Measurements from ENCODE around the gene NTNG2. TPM values are rescaled to one million over a fixed set of nuclear protein-coding genes. Genes with fewer than 3 reads are reported as not detected.

NTNG2 gene
- total RNA-seq, 2 experiments from 2014 or later: 1.2 to 1.6 TPM

DNA sequence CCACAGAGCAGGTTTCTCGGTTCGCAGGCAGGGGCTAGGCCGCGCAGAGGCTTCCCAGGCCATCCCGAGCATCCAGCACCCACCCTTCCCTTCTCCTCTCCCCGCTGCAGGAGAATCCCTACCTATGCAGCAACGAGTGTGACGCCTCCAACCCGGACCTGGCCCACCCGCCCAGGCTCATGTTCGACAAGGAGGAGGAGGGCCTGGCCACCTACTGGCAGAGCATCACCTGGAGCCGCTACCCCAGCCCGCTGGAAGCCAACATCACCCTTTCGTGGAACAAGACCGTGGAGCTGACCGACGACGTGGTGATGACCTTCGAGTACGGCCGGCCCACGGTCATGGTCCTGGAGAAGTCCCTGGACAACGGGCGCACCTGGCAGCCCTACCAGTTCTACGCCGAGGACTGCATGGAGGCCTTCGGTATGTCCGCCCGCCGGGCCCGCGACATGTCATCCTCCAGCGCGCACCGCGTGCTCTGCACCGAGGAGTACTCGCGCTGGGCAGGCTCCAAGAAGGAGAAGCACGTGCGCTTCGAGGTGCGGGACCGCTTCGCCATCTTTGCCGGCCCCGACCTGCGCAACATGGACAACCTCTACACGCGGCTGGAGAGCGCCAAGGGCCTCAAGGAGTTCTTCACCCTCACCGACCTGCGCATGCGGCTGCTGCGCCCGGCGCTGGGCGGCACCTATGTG, 36.1 kb downstream of the NTNG2 start:
- Mint-ChIP-seq H3K4me3 (no peak overlapping the region), H3K4me1 (no peaks in the 10 kb centered on the region), H3K9me3 (no peaks in the 10 kb centered on the region), H3K27me3 (peaks cover 7% of the 10 kb centered on the region), H3K36me3 (no peaks in the 10 kb centered on the region), H3K27ac (no peak overlapping the region)
- no peak for DNase-seq

DNA sequence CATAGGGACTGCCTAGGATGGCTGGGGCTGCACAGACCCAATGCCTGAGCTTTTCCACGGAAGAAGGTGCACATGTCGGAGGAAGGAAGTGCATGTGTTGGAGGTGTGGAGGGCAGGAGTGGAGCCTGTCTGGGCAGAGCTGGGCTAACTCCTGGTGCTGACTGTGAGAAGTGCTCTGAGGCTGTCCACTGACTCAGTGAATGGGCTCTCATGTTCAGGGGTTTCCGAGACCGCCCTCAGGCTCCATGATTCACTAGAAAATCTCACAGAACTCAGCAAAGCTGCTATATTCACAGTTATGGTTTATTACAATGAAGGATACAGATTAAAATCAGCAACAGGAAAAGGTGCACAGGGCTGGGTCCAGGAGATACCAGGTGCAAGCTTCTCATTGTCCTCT, 37.2 kb downstream of the NTNG2 start:
- DNase-seq: no peak
- Mint-ChIP-seq H3K27me3 (peaks cover 7% of the 10 kb centered on the region), H3K4me3 (no peak overlapping the region), H3K27ac (no peak overlapping the region), H3K4me1 (no peaks in the 10 kb centered on the region), H3K36me3 (no peaks in the 10 kb centered on the region), H3K9me3 (no peaks in the 10 kb centered on the region)

DNA sequence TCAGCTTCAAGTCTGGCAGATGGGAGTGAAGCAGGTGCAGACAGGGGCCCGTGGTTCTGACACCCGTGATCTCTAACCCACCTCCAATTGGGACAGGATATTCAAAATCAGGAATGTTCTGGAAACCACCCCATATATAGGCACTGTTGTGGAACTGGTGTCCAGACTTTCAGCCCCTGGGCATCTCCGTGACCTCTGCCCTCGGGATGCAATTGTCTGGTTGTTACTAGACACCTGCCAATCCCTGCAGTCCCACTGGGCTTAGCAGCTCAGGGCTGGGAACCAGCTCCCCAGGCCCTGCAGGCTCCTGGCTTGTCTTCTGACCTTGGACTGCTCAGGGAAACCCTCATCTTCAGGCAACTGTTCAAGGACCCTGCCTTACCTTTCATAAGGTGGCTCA, 38.8 kb downstream of the NTNG2 start:
- peaks cover 2% of the 10 kb centered on the region for H3K9me3 Mint-ChIP-seq
- peaks cover 7% of the 10 kb centered on the region for H3K27me3 Mint-ChIP-seq
- H3K36me3 Mint-ChIP-seq: no peaks in the 10 kb centered on the region
- no peak overlapping the region for H3K4me3 Mint-ChIP-seq
- no peaks in the 10 kb centered on the region for H3K4me1 Mint-ChIP-seq
- H3K27ac Mint-ChIP-seq: no peak overlapping the region
- DNase-seq: no peak

DNA sequence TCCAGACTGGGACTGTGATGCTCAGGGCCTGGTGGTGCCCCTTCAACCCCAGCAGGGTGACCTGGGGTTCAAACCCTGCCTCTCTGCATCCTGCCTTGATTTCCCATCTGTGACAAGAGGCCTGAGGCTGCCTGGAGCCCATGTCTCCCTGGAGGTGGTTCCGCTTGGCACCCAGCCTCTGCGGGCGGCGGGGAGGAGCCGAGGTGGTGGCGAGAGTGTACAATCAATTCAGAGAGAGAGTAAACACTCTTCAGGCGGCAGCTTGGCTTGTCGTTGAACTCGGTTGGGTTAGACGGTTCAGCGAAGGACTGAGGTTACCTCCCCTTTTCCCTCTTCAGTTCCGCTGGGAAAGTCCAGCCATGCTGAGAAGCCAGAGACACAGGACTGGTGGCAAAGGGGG, 39.3 kb downstream of the NTNG2 start:
- no peak overlapping the region for H3K4me3 Mint-ChIP-seq
- H3K9me3 Mint-ChIP-seq: peaks cover 2% of the 10 kb centered on the region
- H3K36me3 Mint-ChIP-seq: no peaks in the 10 kb centered on the region
- no peaks in the 10 kb centered on the region for H3K4me1 Mint-ChIP-seq
- H3K27me3 Mint-ChIP-seq: peaks cover 7% of the 10 kb centered on the region
- H3K27ac Mint-ChIP-seq: no peak overlapping the region
- DNase-seq: no peak

DNA sequence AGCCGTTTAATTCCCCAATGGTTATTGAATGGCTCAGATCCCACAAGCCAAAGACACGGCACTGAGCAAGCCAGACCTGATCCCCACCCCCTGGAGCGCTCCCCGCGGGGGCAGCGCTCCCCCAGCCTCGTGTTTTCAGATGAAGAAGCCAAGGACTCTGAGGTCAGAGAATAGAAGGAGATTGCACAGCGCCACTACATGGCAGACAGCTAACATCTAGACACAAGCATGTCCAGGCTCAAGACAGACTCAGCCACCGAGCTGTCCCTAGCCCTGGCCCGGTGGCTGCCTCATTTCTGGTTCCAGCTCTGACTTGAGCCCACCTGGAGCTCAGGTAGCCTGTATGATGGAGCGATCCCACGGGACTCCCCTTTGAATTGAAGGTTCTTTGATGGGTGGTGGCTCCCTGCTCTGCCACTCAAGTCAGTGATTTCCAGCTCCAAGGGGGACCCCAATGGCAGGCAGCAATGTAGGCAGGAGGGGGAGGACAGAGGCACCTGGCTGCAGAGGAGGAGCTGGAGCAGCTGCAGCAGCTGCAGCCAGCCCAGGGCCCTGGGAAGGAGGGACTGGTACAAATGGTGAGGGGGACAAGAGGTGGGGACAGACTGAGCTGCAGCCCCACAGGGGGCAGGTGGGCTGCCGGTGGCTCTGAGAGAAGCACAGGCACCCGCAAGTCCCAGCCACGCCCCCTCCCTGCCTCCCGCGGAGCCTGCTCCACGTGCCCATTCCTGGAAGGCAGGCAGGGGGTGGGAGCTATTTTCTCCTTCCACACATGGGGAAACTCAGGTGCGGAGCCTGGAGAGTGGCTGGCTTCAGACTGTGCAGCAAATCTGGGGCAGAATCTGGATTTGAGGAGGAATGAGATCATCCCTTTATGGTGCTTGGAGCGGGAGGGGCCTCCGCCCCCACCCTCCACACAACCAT, 40.2 kb downstream of the NTNG2 start:
- Mint-ChIP-seq H3K9me3 (peaks cover 2% of the 10 kb centered on the region), H3K27ac (no peak overlapping the region), H3K4me1 (no peaks in the 10 kb centered on the region)

DNA sequence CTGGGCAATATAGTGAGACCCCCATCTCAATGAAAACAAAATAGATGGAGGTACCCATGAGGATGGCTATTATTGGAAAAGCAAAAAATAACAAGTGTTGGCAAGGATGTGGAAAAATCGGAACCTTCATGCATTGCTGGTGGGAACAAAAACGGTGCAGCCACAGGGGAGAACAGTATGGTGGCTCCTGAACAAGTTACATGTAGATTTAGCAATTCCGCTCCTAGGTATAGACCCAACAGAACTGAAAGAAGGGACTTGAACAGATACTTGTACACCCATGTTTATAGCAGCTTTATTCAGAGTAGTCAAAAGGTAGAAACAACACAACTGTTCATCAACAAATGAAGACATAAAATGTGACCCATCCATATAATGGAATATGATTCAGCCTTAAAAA, 43.0 kb downstream of the NTNG2 start:
- H3K36me3 Mint-ChIP-seq: no peaks in the 10 kb centered on the region
- peaks cover 7% of the 10 kb centered on the region for H3K27me3 Mint-ChIP-seq
- no peaks in the 10 kb centered on the region for H3K4me1 Mint-ChIP-seq
- H3K27ac Mint-ChIP-seq: no peak overlapping the region
- DNase-seq: no peak
- H3K9me3 Mint-ChIP-seq: peaks cover 2% of the 10 kb centered on the region
- no peak overlapping the region for H3K4me3 Mint-ChIP-seq

More for the DNA sequence above, 40.2 kb downstream of the NTNG2 start:
- no peaks in the 10 kb centered on the region for H3K36me3 Mint-ChIP-seq
- H3K27me3 Mint-ChIP-seq: peaks cover 7% of the 10 kb centered on the region
- no peak overlapping the region for H3K4me3 Mint-ChIP-seq
- DNase-seq: no peak

DNA sequence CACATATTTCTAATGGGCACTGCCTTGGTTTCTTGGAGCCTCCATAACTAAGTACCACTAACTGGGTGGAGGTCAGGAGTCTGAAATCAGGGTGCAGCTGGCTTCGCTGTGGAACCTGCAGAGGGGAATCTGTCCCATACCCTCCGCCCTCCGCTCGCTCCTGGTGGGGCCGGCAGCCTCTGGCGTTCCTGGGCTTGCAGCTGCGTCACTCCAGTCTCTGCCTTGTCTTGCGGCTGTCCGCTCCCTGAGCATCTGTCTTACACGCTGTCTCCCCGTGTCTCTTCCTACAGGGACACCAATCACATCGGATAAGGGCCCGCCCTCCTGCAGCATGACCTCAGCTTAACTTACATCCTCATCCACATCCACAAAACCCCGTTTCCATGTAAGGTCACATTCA, 45.4 kb downstream of the NTNG2 start:
- no peak overlapping the region for H3K4me3 Mint-ChIP-seq
- peaks cover 2% of the 10 kb centered on the region for H3K9me3 Mint-ChIP-seq
- H3K4me1 Mint-ChIP-seq: no peaks in the 10 kb centered on the region
- DNase-seq: no peak
- H3K27me3 Mint-ChIP-seq: no peaks in the 10 kb centered on the region
- no peak overlapping the region for H3K27ac Mint-ChIP-seq
- no peaks in the 10 kb centered on the region for H3K36me3 Mint-ChIP-seq

DNA sequence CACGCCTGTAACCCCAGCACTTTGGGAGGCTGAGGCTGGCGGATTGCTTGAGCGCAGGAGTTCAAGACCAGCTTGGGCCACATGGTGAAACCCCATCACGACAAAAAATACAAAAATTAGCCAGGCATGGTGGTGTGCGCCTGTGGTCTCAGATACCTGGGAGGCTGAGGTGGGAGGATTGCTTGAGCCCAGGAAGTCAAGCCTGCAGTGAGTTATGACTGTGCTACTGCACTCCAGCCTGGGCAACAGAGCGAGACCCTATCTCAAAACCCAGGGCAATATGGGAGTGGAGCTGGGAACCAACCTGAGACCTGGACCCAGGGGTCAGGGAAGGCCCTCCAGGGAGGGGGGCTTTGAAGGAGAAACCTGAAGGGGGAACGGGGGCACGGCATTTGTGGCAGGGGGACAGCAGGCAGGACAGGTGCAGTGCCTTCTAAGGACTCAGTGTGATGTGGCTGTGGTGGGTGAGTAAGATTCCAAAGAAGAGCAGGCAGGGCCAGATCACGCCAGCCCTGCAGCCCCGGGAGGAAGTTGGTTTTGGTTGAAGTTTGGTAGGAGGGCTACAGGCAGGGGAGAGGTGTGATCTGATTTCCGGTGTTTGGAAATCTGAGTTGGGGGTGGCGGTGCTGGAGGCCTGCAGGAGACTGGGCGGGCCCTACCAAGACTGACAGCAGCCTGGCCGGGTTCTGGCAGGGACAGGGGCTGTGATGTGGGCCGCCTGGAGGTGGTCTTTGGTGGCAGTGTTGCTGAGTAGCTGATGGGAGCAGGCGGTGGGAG, 46.2 kb downstream of the NTNG2 start:
- H3K27me3 Mint-ChIP-seq: no peaks in the 10 kb centered on the region
- H3K36me3 Mint-ChIP-seq: no peaks in the 10 kb centered on the region
- H3K27ac Mint-ChIP-seq: peak overlapping the region; percentile 38
- no peak overlapping the region for H3K4me3 Mint-ChIP-seq
- DNase-seq: no peak
- peaks cover 2% of the 10 kb centered on the region for H3K9me3 Mint-ChIP-seq
- H3K4me1 Mint-ChIP-seq: no peaks in the 10 kb centered on the region

DNA sequence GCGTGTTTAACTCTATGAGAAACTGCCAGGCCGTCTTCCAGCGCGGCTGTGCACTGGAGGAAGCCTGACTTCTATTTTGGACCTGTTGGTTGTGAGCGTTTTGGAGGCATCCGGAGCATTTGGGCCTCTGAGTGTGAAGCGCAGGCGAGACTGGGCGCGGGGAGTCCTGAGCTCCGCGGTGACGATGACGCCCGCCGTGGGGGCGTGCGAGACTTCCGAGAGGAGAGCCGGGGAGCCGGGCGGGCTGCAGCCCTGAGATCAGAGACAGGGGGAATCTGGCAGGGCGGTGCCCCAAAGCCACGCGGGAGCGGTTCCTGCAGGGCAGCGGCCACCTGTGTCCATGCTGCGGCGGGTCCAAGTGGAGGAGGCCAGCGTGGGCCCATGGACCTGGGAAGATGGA, 47.4 kb downstream of the NTNG2 start:
- H3K36me3 Mint-ChIP-seq: no peaks in the 10 kb centered on the region
- no peak overlapping the region for H3K4me3 Mint-ChIP-seq
- H3K9me3 Mint-ChIP-seq: peaks cover 2% of the 10 kb centered on the region
- no peak overlapping the region for H3K27ac Mint-ChIP-seq
- DNase-seq: no peak
- H3K27me3 Mint-ChIP-seq: no peaks in the 10 kb centered on the region
- H3K4me1 Mint-ChIP-seq: no peaks in the 10 kb centered on the region

DNA sequence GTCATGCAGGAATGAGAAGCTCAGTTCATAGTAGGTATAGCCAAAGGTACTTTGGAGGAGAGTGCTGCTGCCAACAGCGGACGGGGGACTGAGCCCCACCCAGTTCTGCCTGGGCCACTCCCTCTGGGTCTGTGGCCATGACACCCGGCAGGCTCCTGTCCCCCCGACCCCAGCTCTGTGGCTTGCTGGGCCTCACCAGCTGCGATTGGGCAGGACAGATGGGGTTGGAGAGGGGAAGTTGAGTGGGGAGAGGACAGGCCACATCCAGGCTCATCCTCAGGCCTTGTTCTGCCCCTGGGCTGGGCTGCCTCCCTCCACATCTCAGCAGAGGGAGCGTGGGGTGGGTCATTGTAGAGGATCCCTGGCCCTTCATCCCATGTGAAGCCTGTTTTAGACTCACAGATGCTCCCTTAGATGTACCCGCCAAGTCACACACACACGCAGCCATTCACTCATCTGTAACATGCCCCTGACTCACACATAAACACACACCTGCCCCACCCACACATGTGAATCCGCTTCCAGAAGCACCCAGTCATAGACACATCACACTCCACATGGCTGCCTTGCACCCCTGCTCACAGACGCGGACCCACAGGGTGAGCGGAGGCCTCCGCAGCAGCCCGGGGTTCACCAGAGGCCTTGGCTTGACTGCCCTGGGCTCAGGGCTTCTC, 48.8 kb downstream of the NTNG2 start:
- Mint-ChIP-seq H3K4me1 (no peaks in the 10 kb centered on the region), H3K27ac (no peak overlapping the region), H3K9me3 (no peaks in the 10 kb centered on the region), H3K4me3 (no peak overlapping the region), H3K36me3 (no peaks in the 10 kb centered on the region), H3K27me3 (no peaks in the 10 kb centered on the region)
- no peak for DNase-seq

DNA sequence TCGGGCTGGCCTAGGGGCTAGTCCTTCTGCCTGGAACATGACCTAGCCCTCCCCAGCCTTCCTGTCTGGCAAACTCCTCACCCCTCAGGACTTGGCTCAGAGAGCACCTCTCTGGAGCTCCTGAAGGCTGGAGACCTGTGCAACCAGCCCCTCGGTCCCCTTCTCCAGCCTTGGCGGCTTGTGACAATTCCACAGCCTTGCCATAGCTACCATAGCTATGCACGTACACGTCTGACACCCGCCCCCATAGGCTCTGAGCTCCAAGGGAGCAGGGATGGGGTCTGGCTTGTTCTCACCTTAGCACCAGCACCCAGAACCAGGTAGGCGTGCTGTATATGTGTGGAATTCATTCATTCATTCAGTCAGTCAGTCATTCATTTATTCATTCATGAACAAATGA, 49.7 kb downstream of the NTNG2 start:
- H3K4me3 Mint-ChIP-seq: no peak overlapping the region
- no peaks in the 10 kb centered on the region for H3K9me3 Mint-ChIP-seq
- H3K27me3 Mint-ChIP-seq: no peaks in the 10 kb centered on the region
- no peaks in the 10 kb centered on the region for H3K36me3 Mint-ChIP-seq
- no peak for DNase-seq
- H3K27ac Mint-ChIP-seq: no peak overlapping the region
- no peaks in the 10 kb centered on the region for H3K4me1 Mint-ChIP-seq

DNA sequence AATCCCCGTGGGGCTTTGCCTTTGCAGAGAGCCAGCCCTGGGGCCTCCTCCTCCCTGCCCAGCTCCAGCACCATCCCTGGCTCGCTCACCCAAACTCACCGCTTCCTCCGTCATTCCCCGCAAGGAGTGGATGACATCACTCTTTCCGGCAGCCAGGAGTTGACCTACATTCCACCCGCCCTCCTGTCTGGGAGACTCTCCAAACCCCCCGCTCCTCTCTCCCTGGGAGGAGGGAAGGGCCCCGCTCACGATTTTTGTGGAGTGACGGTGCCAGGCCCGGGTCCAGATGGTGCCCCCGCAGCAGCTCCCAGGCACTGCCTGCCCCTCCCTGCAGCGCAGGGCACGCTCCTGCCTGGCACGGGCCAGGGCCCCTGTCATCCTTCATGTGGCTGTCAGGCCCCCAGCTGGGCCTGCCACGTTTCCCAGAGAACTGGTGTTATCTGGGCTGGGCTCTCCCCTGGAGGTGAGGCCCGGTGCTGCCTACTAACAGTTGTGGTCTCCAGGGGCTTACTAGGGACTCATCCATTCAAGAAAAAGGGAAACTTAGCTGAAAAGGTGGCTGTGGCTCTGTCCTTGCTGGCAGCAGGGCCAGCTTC, 52.3 kb downstream of the NTNG2 start:
- no peaks in the 10 kb centered on the region for H3K36me3 Mint-ChIP-seq
- no peaks in the 10 kb centered on the region for H3K27me3 Mint-ChIP-seq
- DNase-seq: no peak
- H3K9me3 Mint-ChIP-seq: no peaks in the 10 kb centered on the region
- H3K4me1 Mint-ChIP-seq: no peaks in the 10 kb centered on the region
- H3K4me3 Mint-ChIP-seq: no peak overlapping the region
- H3K27ac Mint-ChIP-seq: no peak overlapping the region

DNA sequence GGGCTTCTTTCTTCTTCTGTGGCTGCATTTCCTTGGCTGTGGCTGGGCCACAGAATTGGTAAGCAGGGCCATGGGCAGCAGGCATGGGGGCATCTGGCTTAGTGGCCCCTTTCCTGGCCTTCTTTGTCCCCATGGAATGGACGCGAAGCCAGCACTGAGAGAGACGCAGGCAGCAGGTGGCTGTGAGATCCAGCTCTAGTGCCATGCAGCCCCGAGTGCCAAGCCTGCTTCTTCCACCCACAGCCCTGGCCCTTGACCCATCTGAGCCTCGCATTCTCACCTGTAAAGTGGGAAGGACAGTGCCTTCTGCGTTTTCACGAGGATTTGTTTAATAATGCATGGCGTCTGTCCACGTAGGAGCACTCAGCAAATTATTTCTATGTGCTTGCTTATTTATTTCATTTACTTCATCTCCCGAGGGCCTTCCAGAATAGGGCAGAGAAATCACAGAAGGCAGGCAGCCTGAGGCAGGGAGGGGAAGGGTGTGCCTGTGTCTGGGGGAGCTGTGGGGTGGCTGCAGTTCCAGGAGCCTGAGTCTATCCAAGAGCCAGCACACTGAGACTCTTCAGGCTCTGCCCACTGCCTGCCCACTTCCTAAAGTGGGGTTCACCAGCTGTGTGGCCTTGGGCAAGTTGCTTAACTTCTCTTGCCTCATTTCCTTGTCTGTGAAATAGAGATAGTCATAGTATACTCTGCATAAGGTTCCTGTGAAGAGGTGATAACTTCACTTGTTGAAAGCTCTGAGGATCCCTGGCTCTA, 55.2 kb downstream of the NTNG2 start:
- Mint-ChIP-seq H3K9me3 (no peaks in the 10 kb centered on the region), H3K4me1 (no peaks in the 10 kb centered on the region), H3K4me3 (no peak overlapping the region), H3K27ac (no peak overlapping the region), H3K27me3 (no peaks in the 10 kb centered on the region), H3K36me3 (no peaks in the 10 kb centered on the region)
- DNase-seq: no peak

DNA sequence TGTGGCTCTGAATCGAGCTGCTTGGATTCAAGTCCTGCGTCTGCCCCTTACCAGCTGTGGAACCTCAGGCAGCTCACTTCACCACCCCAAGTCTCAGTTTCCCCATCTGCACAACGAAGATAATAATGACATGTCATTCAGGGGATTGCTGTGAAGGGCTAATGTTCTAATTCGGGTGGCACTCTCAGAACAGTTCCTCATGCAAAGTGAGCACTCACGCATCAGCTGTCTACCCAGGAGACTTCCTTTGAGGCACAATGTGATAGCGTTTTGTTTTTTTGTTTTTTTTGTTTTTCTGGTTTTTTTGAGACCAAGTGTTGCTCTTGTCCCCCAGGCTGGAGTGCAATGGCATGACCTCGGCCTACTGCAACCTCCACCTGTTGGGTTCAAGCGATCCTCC, 56.4 kb downstream of the NTNG2 start:
- DNase-seq: no peak
- Mint-ChIP-seq H3K27ac (no peak overlapping the region), H3K36me3 (no peaks in the 10 kb centered on the region), H3K4me1 (no peaks in the 10 kb centered on the region), H3K27me3 (no peaks in the 10 kb centered on the region), H3K4me3 (no peak overlapping the region), H3K9me3 (no peaks in the 10 kb centered on the region)
